PC-3 (cell line): ENCODE measurements around the gene CAMTA1.

Source experiments
- CTCF ChIP-seq: fragments of 300-600 bp; sonication (generic); conservative IDR thresholded peaks from 2 replicates; pipeline ENCODE4 v1.5.1; 2017; ENCODE audit warnings: antibody characterized with exemption, low read depth, mild to moderate bottlenecking, low read length
- EZH2 ChIP-seq: fragments of 300-600 bp; sonication (generic); IDR thresholded peaks from one replicate; pipeline ENCODE4 v1.6.1; 2017; ENCODE audit warnings: antibody characterized with exemption, mild to moderate bottlenecking, low read length; ENCODE audit not compliant: unreplicated experiment

- TF ChIP-seq CTCF: no peak
- no peak for TF ChIP-seq EZH2
Observed at GRCh38 chr1:7456722-7457082, 671.4 kb downstream of the CAMTA1 start.
